ENCODE measurements around the gene TUT7.

Gene TUT7

GRCh38 chr9:86330186-86330585 is 24.0 kb downstream of the TUT7 start:
- Histone ChIP-seq H3K4me1 (ENCODE audit: insufficient read depth, poor library complexity, severe bottlenecking) (no peaks in the 10 kb centered on the region), H3K4me3 (ENCODE audit: severe bottlenecking) (no peak overlapping the region), H3K36me3 (ENCODE audit: low read depth) (peaks cover 73% of the 10 kb centered on the region), H3K27ac (ENCODE audit: poor library complexity, severe bottlenecking) (no peak overlapping the region), H3K27me3 (ENCODE audit: insufficient read depth, poor library complexity, severe bottlenecking) (no peaks in the 10 kb centered on the region), H3K9me3 (ENCODE audit: severe bottlenecking) (no peaks in the 10 kb centered on the region)
- DNase-seq (ENCODE audit: low spot score) = no peak
- no peak for ATAC-seq (ENCODE audit: low read depth)
- TF ChIP-seq CTCF (IDR thresholded peaks at IDR 0.05; ENCODE audit: poor library complexity, severe bottlenecking) = no peak

- no peaks in the 10 kb centered on the region for H3K27me3 ChIP-seq (ENCODE audit: insufficient read depth, poor library complexity, severe bottlenecking)
- H3K9me3 ChIP-seq (ENCODE audit: severe bottlenecking) = no peaks in the 10 kb centered on the region
- no peak for DNase-seq (ENCODE audit: low spot score)
- H3K27ac ChIP-seq (ENCODE audit: poor library complexity, severe bottlenecking) = no peak overlapping the region
- ATAC-seq (ENCODE audit: low read depth) = no peak
- no peak for TF ChIP-seq CTCF (IDR thresholded peaks at IDR 0.05; ENCODE audit: poor library complexity, severe bottlenecking)
- H3K4me1 ChIP-seq (ENCODE audit: insufficient read depth, poor library complexity, severe bottlenecking) = no peaks in the 10 kb centered on the region
- H3K4me3 ChIP-seq (ENCODE audit: severe bottlenecking) = no peak overlapping the region
- H3K36me3 ChIP-seq (ENCODE audit: low read depth) = peaks cover 73% of the 10 kb centered on the region
These were observed 24.6 kb downstream of the TUT7 start for GRCh38 chr9:86329649-86330048.

GRCh38 chr9:86328156-86328555 is 26.1 kb downstream of the TUT7 start:
- H3K27ac ChIP-seq (ENCODE audit: poor library complexity, severe bottlenecking) = no peak overlapping the region
- no peaks in the 10 kb centered on the region for H3K4me1 ChIP-seq (ENCODE audit: insufficient read depth, poor library complexity, severe bottlenecking)
- no peak for TF ChIP-seq CTCF (IDR thresholded peaks at IDR 0.05; ENCODE audit: poor library complexity, severe bottlenecking)
- no peak overlapping the region for H3K4me3 ChIP-seq (ENCODE audit: severe bottlenecking)
- peaks cover 84% of the 10 kb centered on the region for H3K36me3 ChIP-seq (ENCODE audit: low read depth)
- no peaks in the 10 kb centered on the region for H3K27me3 ChIP-seq (ENCODE audit: insufficient read depth, poor library complexity, severe bottlenecking)
- DNase-seq (ENCODE audit: low spot score) (no peak), ATAC-seq (ENCODE audit: low read depth) (no peak)
- no peaks in the 10 kb centered on the region for H3K9me3 ChIP-seq (ENCODE audit: severe bottlenecking)

- Histone ChIP-seq H3K36me3 (ENCODE audit: low read depth) (peaks cover 84% of the 10 kb centered on the region), H3K9me3 (ENCODE audit: severe bottlenecking) (no peaks in the 10 kb centered on the region), H3K27ac (ENCODE audit: poor library complexity, severe bottlenecking) (no peak overlapping the region), H3K4me3 (ENCODE audit: severe bottlenecking) (no peak overlapping the region), H3K4me1 (ENCODE audit: insufficient read depth, poor library complexity, severe bottlenecking) (no peaks in the 10 kb centered on the region), H3K27me3 (ENCODE audit: insufficient read depth, poor library complexity, severe bottlenecking) (no peaks in the 10 kb centered on the region)
- no peak for DNase-seq (ENCODE audit: low spot score)
- TF ChIP-seq CTCF (IDR thresholded peaks at IDR 0.05; ENCODE audit: poor library complexity, severe bottlenecking) = no peak
- no peak for ATAC-seq (ENCODE audit: low read depth)
These were observed 27.7 kb downstream of the TUT7 start for GRCh38 chr9:86326536-86326935.

GRCh38 chr9:86324901-86325300 is 29.3 kb downstream of the TUT7 start:
- H3K27ac ChIP-seq (ENCODE audit: poor library complexity, severe bottlenecking) = no peak overlapping the region
- DNase-seq (ENCODE audit: low spot score) (no peak), ATAC-seq (ENCODE audit: low read depth) (no peak)
- peaks cover 92% of the 10 kb centered on the region for H3K36me3 ChIP-seq (ENCODE audit: low read depth)
- H3K9me3 ChIP-seq (ENCODE audit: severe bottlenecking) = no peaks in the 10 kb centered on the region
- no peaks in the 10 kb centered on the region for H3K27me3 ChIP-seq (ENCODE audit: insufficient read depth, poor library complexity, severe bottlenecking)
- no peak for TF ChIP-seq CTCF (IDR thresholded peaks at IDR 0.05; ENCODE audit: poor library complexity, severe bottlenecking)
- H3K4me1 ChIP-seq (ENCODE audit: insufficient read depth, poor library complexity, severe bottlenecking) = no peaks in the 10 kb centered on the region
- no peak overlapping the region for H3K4me3 ChIP-seq (ENCODE audit: severe bottlenecking)

Measured in RWPE2 (cell line).